ENCODE data around the gene PRTFDC1.

- no peak for TF ChIP-seq CTCF (conservative IDR thresholded peaks at IDR 0.05)
- TF ChIP-seq EZH2 (IDR thresholded peaks at IDR 0.05; ENCODE audit: low read depth): no peak
Observed at GRCh38 chr10:24962995-24963394, 10.6 kb upstream of the PRTFDC1 start.
